Choroid plexus epithelial cell (primary cell): ENCODE measurements around the gene UGT1A10.

Experiments
- DNase-seq: peaks from one replicate; pipeline ENCODE4 v3.0.0-alpha.2; 2010; ENCODE audit warnings: low read depth
- H3K4me3 ChIP-seq: 2 replicates; pipeline ENCODE4 v1.5.1; 2011; ENCODE audit warnings: low read depth, mild to moderate bottlenecking, control low read depth, low read length, moderate library complexity
- TF ChIP-seq, protein P1 (sequence below): conservative IDR thresholded peaks from 2 replicates; pipeline ENCODE4 v1.5.1; 2011; ENCODE audit warnings: low read depth, mild to moderate bottlenecking, control low read depth, inconsistent platforms, low read length, moderate library complexity

UGT1A10 gene

GRCh38 chr2:233768076-233768475 lies 131.8 kb downstream of the UGT1A10 start:
- H3K4me3 ChIP-seq = no peak overlapping the region
- TF ChIP-seq, protein P1, sequence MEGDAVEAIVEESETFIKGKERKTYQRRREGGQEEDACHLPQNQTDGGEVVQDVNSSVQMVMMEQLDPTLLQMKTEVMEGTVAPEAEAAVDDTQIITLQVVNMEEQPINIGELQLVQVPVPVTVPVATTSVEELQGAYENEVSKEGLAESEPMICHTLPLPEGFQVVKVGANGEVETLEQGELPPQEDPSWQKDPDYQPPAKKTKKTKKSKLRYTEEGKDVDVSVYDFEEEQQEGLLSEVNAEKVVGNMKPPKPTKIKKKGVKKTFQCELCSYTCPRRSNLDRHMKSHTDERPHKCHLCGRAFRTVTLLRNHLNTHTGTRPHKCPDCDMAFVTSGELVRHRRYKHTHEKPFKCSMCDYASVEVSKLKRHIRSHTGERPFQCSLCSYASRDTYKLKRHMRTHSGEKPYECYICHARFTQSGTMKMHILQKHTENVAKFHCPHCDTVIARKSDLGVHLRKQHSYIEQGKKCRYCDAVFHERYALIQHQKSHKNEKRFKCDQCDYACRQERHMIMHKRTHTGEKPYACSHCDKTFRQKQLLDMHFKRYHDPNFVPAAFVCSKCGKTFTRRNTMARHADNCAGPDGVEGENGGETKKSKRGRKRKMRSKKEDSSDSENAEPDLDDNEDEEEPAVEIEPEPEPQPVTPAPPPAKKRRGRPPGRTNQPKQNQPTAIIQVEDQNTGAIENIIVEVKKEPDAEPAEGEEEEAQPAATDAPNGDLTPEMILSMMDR = no peak
- DNase-seq = no peak

GRCh38 chr2:233769260-233769659 lies 133.0 kb downstream of the UGT1A10 start:
- no peak for DNase-seq
- TF ChIP-seq, protein P1 = no peak
- no peak overlapping the region for H3K4me3 ChIP-seq

DNA sequence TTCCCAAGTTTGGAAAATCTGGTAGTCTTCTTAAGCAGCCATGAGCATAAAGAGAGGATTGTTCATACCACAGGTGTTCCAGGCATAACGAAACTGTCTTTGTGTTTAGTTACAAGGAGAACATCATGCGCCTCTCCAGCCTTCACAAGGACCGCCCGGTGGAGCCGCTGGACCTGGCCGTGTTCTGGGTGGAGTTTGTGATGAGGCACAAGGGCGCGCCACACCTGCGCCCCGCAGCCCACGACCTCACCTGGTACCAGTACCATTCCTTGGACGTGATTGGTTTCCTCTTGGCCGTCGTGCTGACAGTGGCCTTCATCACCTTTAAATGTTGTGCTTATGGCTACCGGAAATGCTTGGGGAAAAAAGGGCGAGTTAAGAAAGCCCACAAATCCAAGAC lies 135.9 kb downstream of the UGT1A10 start:
- no peak for DNase-seq
- TF ChIP-seq, protein P1 = no peak
- no peak overlapping the region for H3K4me3 ChIP-seq

DNA sequence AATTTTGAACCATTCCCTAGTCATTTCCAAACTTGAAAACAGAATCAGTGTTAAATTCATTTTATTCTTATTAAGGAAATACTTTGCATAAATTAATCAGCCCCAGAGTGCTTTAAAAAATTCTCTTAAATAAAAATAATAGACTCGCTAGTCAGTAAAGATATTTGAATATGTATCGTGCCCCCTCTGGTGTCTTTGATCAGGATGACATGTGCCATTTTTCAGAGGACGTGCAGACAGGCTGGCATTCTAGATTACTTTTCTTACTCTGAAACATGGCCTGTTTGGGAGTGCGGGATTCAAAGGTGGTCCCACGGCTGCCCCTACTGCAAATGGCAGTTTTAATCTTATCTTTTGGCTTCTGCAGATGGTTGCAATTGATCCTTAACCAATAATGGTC lies 136.3 kb downstream of the UGT1A10 start:
- DNase-seq = no peak
- no peak overlapping the region for H3K4me3 ChIP-seq
- TF ChIP-seq, protein P1 = no peak

DNA sequence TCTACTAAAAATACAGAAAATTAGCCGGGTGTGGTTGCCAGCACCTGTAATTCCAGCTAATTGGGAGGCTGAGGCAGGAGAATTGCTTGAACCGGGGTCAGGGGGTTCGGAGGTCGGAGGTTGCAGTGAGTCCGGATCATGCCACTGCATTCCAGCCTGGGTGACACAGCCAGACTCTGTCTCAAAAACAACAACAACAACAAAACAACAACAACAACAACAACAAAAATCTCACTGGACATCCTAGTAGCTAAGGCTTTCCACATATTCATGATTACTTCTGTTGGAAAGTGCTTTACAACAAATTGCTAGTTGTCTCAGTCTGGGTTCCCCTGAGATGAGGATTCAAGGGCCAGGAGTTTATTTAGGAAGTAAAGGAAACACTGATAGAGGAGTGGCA lies 137.6 kb downstream of the UGT1A10 start:
- no peak overlapping the region for H3K4me3 ChIP-seq
- TF ChIP-seq, protein P1 = no peak
- no peak for DNase-seq

GRCh38 chr2:233775414-233775813 lies 139.2 kb downstream of the UGT1A10 start:
- TF ChIP-seq, protein P1 = no peak
- H3K4me3 ChIP-seq = no peak overlapping the region
- DNase-seq = no peak

DNA sequence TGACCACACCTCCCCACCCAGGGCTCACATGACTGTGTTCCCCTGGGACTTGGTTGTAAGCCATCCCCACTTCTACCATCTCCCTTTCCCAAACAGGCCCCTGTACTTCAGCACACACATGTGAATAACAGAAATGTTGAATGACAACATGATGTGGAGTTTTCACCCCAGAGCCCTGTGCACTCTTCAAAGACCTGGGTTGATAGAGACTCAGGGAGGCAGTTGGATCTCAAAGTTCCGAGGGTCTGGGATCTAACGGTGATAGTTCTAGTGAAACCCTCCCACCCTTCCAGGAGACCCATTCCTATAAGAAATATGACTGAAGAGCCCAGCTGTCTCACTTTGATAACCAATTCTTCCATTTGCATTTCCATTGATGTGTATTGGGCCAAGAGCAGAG lies 141.8 kb downstream of the UGT1A10 start, which contains the start of gene MROH2A:
MROH2A (plus strand) TSS at position 301 of the 400 bp plus-strand sequence. CDS start 1,029 bp downstream, outside the sequence.
- no peak within 1 kb of the TSS for H3K4me3 ChIP-seq

More for the DNA sequence above, 141.8 kb downstream of the UGT1A10 start, which contains the start of gene MROH2A:
- DNase-seq = no peak
- TF ChIP-seq, protein P1 = no peak
